Keratinocyte (primary cell): Measurements from ENCODE around the gene E2F7.

Source experiments
- CTCF ChIP-seq, 3 experiments: IDR thresholded peaks in 1 of 3; conservative IDR thresholded peaks in 1 of 3; optimal IDR thresholded peaks in 1 of 3; 2 replicates in 2 of 3; 3 replicates in 1 of 3; pipeline versions ENCODE3 to v1.5.1; 2011; ENCODE audit warnings: low read length in 3 of 3, mild to moderate bottlenecking in 3 of 3, moderate library complexity in 2 of 3, control low read depth in 1 of 3, inconsistent platforms in 1 of 3; ENCODE audit not compliant: insufficient read depth in 2 of 3; ENCODE audit errors: extremely low read depth in 1 of 3
- EZH2 ChIP-seq: IDR thresholded peaks from one replicate; pipeline ENCODE4 v1.6.1; 2012; ENCODE audit warnings: inconsistent platforms, mild to moderate bottlenecking, low read length, moderate library complexity

GRCh38 chr12:77049767-77050353 is 15.5 kb downstream of the E2F7 start:
- peak; percentile 59 to 72 (median 64) for TF ChIP-seq CTCF (optimal IDR thresholded peaks at IDR 0.05 in 1 of 3, IDR thresholded peaks at IDR 0.05 in 1 of 3, conservative IDR thresholded peaks at IDR 0.05 in 1 of 3; ENCODE audit: extremely low read depth in 1 of 3, insufficient read depth in 2 of 3, low read length in 3 of 3)
- TF ChIP-seq EZH2, result no peak
